B cell (primary cell): Measurements from ENCODE around the gene ZSCAN21. TPM values are rescaled to one million over a fixed set of nuclear protein-coding genes. Genes with fewer than 3 reads are reported as not detected.
A peak's percentile ranks its signal among the peaks of the same experiment; 100 is the strongest.

Source experiments
- ATAC-seq: fragments of 200-7000 bp; cut with Tn5 transposase; one replicate; pipeline ENCODE4 v1.10.0; 2021; ENCODE audit warnings: low read depth, mild to moderate bottlenecking, moderate number of reproducible peaks, moderate library complexity
- CTCF ChIA-PET: fragments of 350-600 bp; sonication (Branson Sonifier 250); formaldehyde crosslinking; loops from one replicate; lab custom pipeline; 2021; ENCODE audit warnings: antibody characterized with exemption, inconsistent platforms; lab: Charles Lee
- POLR2A ChIA-PET: fragments of 350-600 bp; sonication (Branson Sonifier 250); formaldehyde crosslinking; loops from one replicate; lab custom pipeline; 2021; ENCODE audit warnings: antibody characterized with exemption; lab: Charles Lee
- DNase-seq: peaks from one replicate; pipeline ENCODE4 v3.0.0; 2013
- H2AFZ ChIP-seq: 2 replicates; pipeline ENCODE4 v1.6.1; 2012; ENCODE audit warnings: mild to moderate bottlenecking, low read depth, low read length; ENCODE audit not compliant: insufficient read depth, poor library complexity, severe bottlenecking
- H3K27ac ChIP-seq, 2 donors: 1 replicate in 1 of 2; 2 replicates in 1 of 2; pipeline ENCODE4 v1.5.1; 2012 to 2013; ENCODE audit warnings: low read length in 2 of 2, mild to moderate bottlenecking in 2 of 2, moderate library complexity in 1 of 2
- H3K27me3 ChIP-seq, 4 experiments: fragments of 200-600 bp in 1 of 4; sonication (generic) in 1 of 4; replicated peaks in 1 of 4; 1 replicate in 2 of 4; 2 replicates in 2 of 4; pipeline versions ENCODE4 v1.6.1 to v1.7.0; 2013 to 2016; ENCODE audit warnings: low read length in 3 of 4, mild to moderate bottlenecking in 2 of 4, mixed read lengths in 1 of 4, moderate library complexity in 1 of 4; ENCODE audit not compliant: insufficient read depth in 4 of 4, control insufficient read depth in 3 of 4; ENCODE audit errors: control extremely low read depth in 1 of 4
- H3K36me3 ChIP-seq, 2 experiments: replicated peaks in 1 of 2; 1 replicate in 1 of 2; 2 replicates in 1 of 2; pipeline versions ENCODE4 v1.6.1 to v1.7.1; 2013; ENCODE audit warnings: low read length in 1 of 2; ENCODE audit not compliant: insufficient read depth in 2 of 2, control insufficient read depth in 1 of 2; ENCODE audit errors: control extremely low read depth in 1 of 2, extremely low read depth in 1 of 2
- H3K4me1 ChIP-seq, 2 donors: fragments of 200-600 bp in 1 of 2; sonication (generic) in 1 of 2; 1 replicate in 1 of 2; 2 replicates in 1 of 2; pipeline versions ENCODE4 v1.5.1 to v1.6.1; 2013 to 2017; ENCODE audit warnings: low read length in 2 of 2; ENCODE audit not compliant: control insufficient read depth in 2 of 2, insufficient read depth in 2 of 2
- H3K4me2 ChIP-seq: replicated peaks from 2 replicates; pipeline ENCODE3; 2012; ENCODE audit warnings: mild to moderate bottlenecking, low read depth, low read length; ENCODE audit not compliant: poor library complexity, severe bottlenecking
- H3K4me3 ChIP-seq, 5 experiments: fragments of 200-600 bp in 1 of 5; sonication (generic) in 1 of 5; 1 replicate in 3 of 5; 2 replicates in 2 of 5; pipeline versions ENCODE4 v1.5.1 to v1.7.0; 2011 to 2016; ENCODE audit warnings: low read length in 4 of 5, mild to moderate bottlenecking in 4 of 5, low read depth in 2 of 5, control low read depth in 1 of 5, moderate library complexity in 1 of 5; ENCODE audit not compliant: insufficient read depth in 1 of 5; ENCODE audit errors: control extremely low read depth in 1 of 5, extremely low read depth in 1 of 5
- H3K79me2 ChIP-seq: fragments of 200-600 bp; sonication (generic); one replicate; pipeline ENCODE4 v1.6.0; 2016; ENCODE audit warnings: low read length; ENCODE audit not compliant: control insufficient read depth, insufficient read depth
- H3K9ac ChIP-seq: fragments of 200-600 bp; sonication (generic); 2 replicates; pipeline ENCODE4 v1.6.1; 2017; ENCODE audit warnings: mild to moderate bottlenecking, low read length, moderate library complexity
- H3K9me3 ChIP-seq, 3 donors: one replicate each; pipeline versions ENCODE4 v1.6.1 to v1.7.1; 2013; ENCODE audit warnings: low read length in 2 of 3; ENCODE audit not compliant: control insufficient read depth in 2 of 3, insufficient read depth in 1 of 3; ENCODE audit errors: control extremely low read depth in 1 of 3
- H4K20me1 ChIP-seq: 2 replicates; pipeline ENCODE4 v1.6.0; 2012; ENCODE audit warnings: mild to moderate bottlenecking, low read length; ENCODE audit not compliant: insufficient read depth, control insufficient read depth, poor library complexity, severe bottlenecking
- H3K27ac Mint-ChIP-seq: one replicate; pipeline ENCODE4 v1.8.0; 2021; ENCODE audit warnings: mixed read lengths
- H3K27me3 Mint-ChIP-seq: one replicate; pipeline ENCODE4 v1.8.0; 2021; ENCODE audit warnings: mixed read lengths
- H3K4me1 Mint-ChIP-seq: one replicate; pipeline ENCODE4 v1.8.0; 2021; ENCODE audit warnings: mixed read lengths
- H3K4me3 Mint-ChIP-seq: one replicate; pipeline ENCODE4 v1.8.0; 2021; ENCODE audit warnings: mixed read lengths
- H3K9me3 Mint-ChIP-seq: one replicate; pipeline ENCODE4 v1.8.0; 2022; ENCODE audit warnings: mixed read lengths; ENCODE audit not compliant: insufficient read depth
- EZH2 ChIP-seq: IDR thresholded peaks from 2 replicates; pipeline ENCODE4 v1.6.1; 2012; ENCODE audit warnings: borderline replicate concordance, low read depth, mild to moderate bottlenecking, moderate library complexity, low read length; ENCODE audit not compliant: insufficient read depth, poor library complexity, severe bottlenecking
- WGBS: methylation state at CpG from one replicate; pipeline ENCODE4 v1.1.5; 2013; ENCODE audit warnings: missing lambda C conversion rate; ENCODE audit not compliant: insufficient coverage; 5-methylcytosine and 5-hydroxymethylcytosine counted together
- intact Hi-C: fragments of 100-400 bp; cut with micrococcal nuclease; formaldehyde crosslinking; loops from one replicate; pipeline ENCODE4 v1.10.0; 2022
- polyA plus RNA-seq: library from polyadenylated mRNA; depleted of rRNA; stranded (reverse); fragments of >200 nt; gene quantifications from 2 replicates; pipeline ENCODE4 v1.2.3, GENCODE V29; 2012
- total RNA-seq, 2 donors: library from RNA; stranded (reverse); fragments of 120-200 nt in 1 of 2; gene quantifications; 1 replicate in 1 of 2; 2 replicates in 1 of 2; pipeline versions ENCODE4 v1.2.3 to v1.2.4, GENCODE V29; 2013 to 2022
- TF ChIP-seq, protein P1 (sequence below): fragments of 200-600 bp; IDR thresholded peaks from one replicate; pipeline ENCODE4 v1.8.0; 2022; ENCODE audit warnings: antibody characterized with exemption, mild to moderate bottlenecking

ZSCAN21 gene
- total and polyA plus RNA-seq, 2 donors (not counting 1 experiment from before 2014, with no cell fraction given): 6.7 to 13.2 TPM

DNA sequence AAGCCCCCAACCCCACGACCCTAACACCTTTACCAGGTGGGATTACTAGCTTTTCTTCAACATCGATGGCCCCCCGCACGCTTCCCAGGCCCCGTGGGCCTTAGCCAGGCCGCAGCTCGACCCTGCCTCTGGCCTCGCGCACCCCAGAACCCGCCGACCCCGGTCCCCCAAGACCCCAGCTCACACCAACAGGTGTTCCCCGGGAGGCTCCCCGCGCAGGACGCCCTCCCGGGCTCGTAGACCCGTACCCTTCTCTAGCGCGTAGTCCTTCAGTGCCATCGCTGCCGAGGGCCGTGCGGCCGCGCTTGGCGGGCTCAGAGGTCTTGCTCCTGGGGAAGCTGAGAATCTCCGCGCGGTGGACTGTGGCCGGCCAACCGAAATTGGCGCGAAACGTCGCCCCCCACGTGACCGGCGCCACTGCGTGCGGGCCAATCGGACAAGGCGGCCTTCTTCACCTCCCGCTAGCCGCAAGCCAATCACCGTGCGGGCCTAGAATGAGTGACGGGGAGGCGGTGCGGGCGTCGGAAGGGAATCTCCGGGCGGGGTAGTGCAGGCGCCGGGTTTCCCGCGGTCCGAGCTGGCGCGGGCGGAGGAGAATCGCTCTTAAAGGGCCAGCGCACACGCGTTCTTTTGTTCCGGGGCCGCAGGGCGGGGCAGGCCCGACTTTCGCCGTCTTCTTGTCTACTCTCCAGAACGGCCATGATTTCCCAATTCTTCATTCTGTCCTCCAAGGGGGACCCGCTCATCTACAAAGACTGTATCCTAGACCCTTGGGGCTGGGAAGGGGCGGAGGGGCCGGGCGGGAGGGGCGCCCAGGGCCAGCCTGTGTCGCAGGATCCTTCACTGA, 51.7 kb downstream of the ZSCAN21 start, which contains the start of the genes AP4M1 and MCM7:
TSS of gene AP4M1 (plus strand) at position 628 of the 847 bp plus-strand sequence. CDS start at position 700, 72 bp downstream.
TSS of gene MCM7 (minus strand) at position 382 of the 847 bp plus-strand sequence. CDS start at position 279, 103 bp downstream.
- Histone ChIP-seq H3K4me1 (peaks cover 13 to 24% of the 10 kb centered on the region in 2 donors), H3K27me3 (no peaks in the 10 kb centered on the region), H2AFZ (peak within 1 kb of the TSS; percentile 93), H3K9ac (peak within 1 kb of the TSS; percentile 93), H3K36me3 (peaks cover 2 to 34% of the 10 kb centered on the region in 2 experiments), H4K20me1 (peaks cover 17% of the 10 kb centered on the region), H3K79me2 (peaks cover 40% of the 10 kb centered on the region), H3K27ac (peak within 1 kb of the TSS; percentile 60 to 94), H3K4me3 (peak within 1 kb of the TSS; percentile 85 to 92 (median 90)), H3K4me2 (peak within 1 kb of the TSS; percentile 98), H3K9me3 (no peaks in the 10 kb centered on the region)
- Mint-ChIP-seq H3K9me3 (no peaks in the 10 kb centered on the region), H3K4me3 (peak within 1 kb of the TSS; percentile 96), H3K27ac (peak within 1 kb of the TSS; percentile 98), H3K4me1 (peaks cover 40% of the 10 kb centered on the region), H3K27me3 (no peaks in the 10 kb centered on the region)
- TF ChIP-seq, protein P1, sequence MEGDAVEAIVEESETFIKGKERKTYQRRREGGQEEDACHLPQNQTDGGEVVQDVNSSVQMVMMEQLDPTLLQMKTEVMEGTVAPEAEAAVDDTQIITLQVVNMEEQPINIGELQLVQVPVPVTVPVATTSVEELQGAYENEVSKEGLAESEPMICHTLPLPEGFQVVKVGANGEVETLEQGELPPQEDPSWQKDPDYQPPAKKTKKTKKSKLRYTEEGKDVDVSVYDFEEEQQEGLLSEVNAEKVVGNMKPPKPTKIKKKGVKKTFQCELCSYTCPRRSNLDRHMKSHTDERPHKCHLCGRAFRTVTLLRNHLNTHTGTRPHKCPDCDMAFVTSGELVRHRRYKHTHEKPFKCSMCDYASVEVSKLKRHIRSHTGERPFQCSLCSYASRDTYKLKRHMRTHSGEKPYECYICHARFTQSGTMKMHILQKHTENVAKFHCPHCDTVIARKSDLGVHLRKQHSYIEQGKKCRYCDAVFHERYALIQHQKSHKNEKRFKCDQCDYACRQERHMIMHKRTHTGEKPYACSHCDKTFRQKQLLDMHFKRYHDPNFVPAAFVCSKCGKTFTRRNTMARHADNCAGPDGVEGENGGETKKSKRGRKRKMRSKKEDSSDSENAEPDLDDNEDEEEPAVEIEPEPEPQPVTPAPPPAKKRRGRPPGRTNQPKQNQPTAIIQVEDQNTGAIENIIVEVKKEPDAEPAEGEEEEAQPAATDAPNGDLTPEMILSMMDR: no peak
- no peak for TF ChIP-seq EZH2
- POLR2A ChIA-PET: interaction anchor here (0.5 to 2.8 kb wide), 14 partner anchors 11 to 600 kb away, joined by 3 to 37 read pairs (median 8); partner anchors contain the start of genes COPS6, LAMTOR4, MBLAC1 and TRIM4
- intact Hi-C loops: loop anchor here (1.0 kb wide), 4 partner anchors 18 to 47 kb away; partner anchors contain the start of genes CNPY4, LAMTOR4 and TAF6
- WGBS: under 1% methylated on average over 80 of the region's 80 CpGs
- DNase-seq: peak; percentile 97
- CTCF ChIA-PET: interaction anchor here (1.0 to 5.3 kb wide), 8 partner anchors 11 to 511 kb away, joined by 3 to 43 read pairs (median 4); partner anchors contain the start of genes CNPY4, LAMTOR4, MBLAC1 and MOSPD3
- peak; percentile 86 for ATAC-seq
